HCT116 (cell line): ENCODE results near the gene TMEM222. TPM values are rescaled to one million over a fixed set of nuclear protein-coding genes. Genes with fewer than 3 reads are reported as not detected.

Experiments used
- ATAC-seq: fragments of 200-7000 bp; cut with Tn5 transposase; 2 replicates; pipeline ENCODE4 v1.9.1; 2020; ENCODE audit warnings: mild to moderate bottlenecking, moderate library complexity
- BruUV-seq: library from RNA; stranded (reverse); fragments of 400-500 nt; replicated peaks from 2 replicates; lab custom pipeline; 2021; lab: Mats Ljungman, UMichigan
- CTCF ChIA-PET: fragments of 300-600 bp; sonication (Branson Sonifier 250); formaldehyde crosslinking; loops from one replicate; lab custom pipeline; 2021; ENCODE audit warnings: antibody characterized with exemption; lab: Charles Lee
- POLR2A ChIA-PET: fragments of 300-600, 350-600 bp; sonication (Branson Sonifier 250); formaldehyde crosslinking; loops from one replicate; lab custom pipeline; 2021; ENCODE audit warnings: antibody characterized with exemption; lab: Charles Lee
- RAD21 ChIA-PET, 2 experiments: fragments of 300-600 bp; sonication (Branson Sonifier 250); formaldehyde crosslinking; loops; one replicate each; lab custom pipeline; 2023; ENCODE audit warnings: low total read pairs in 2 of 2; ENCODE audit not compliant: uncharacterized antibody in 2 of 2, unreplicated experiment in 2 of 2, low non-redundant PET in 1 of 2; lab: Charles Lee
- DNase-seq: peaks from one replicate; pipeline ENCODE4 v3.0.0-alpha.2; 2010; ENCODE audit warnings: low read depth, low spot score
- H2AFZ ChIP-seq: fragments of 200-600 bp; shearing (Covaris generic), sonication (generic); 2 replicates; pipeline ENCODE4 v1.6.1; 2017; ENCODE audit warnings: low read depth, mixed run types, mixed read lengths, antibody characterized with exemption, low read length; ENCODE audit not compliant: poor library complexity, severe bottlenecking
- H3K27ac ChIP-seq: 2 replicates; pipeline ENCODE4 v1.5.1; 2012; ENCODE audit warnings: low read depth, low read length
- H3K27me3 ChIP-seq: fragments of 200-600 bp; sonication (generic); 2 replicates; pipeline ENCODE4 v1.6.1; 2016; ENCODE audit warnings: mixed run types, low read length, mixed read lengths; ENCODE audit not compliant: insufficient read depth
- H3K36me3 ChIP-seq, 2 experiments: fragments of 200-500 bp in 1 of 2; fragments of 200-600 bp in 1 of 2; sonication (Bioruptor generic) in 1 of 2; sonication (generic) in 1 of 2; 2 replicates each; pipeline versions ENCODE4 v1.5.1 to v1.6.1; 2014 to 2016; ENCODE audit warnings: low read length in 2 of 2, inconsistent platforms in 1 of 2, mixed read lengths in 1 of 2, mixed run types in 1 of 2; ENCODE audit not compliant: insufficient read depth in 2 of 2, control insufficient read depth in 1 of 2
- H3K4me1 ChIP-seq, 2 experiments: fragments of 200-600 bp in 1 of 2; sonication (generic) in 1 of 2; 2 replicates each; pipeline versions ENCODE4 v1.5.1 to v1.6.1; 2012 to 2017; ENCODE audit warnings: low read length in 2 of 2, inconsistent platforms in 1 of 2, mild to moderate bottlenecking in 1 of 2, mixed read lengths in 1 of 2, mixed run types in 1 of 2, moderate library complexity in 1 of 2; ENCODE audit not compliant: insufficient read depth in 2 of 2, control insufficient read depth in 1 of 2
- H3K4me2 ChIP-seq: fragments of 200-600 bp; sonication (generic); 2 replicates; pipeline ENCODE4 v1.6.1; 2017; ENCODE audit warnings: mixed run types, low read length, mixed read lengths
- H3K4me3 ChIP-seq, 2 experiments: fragments of 200-600 bp in 1 of 2; sonication (generic) in 1 of 2; replicated peaks in 1 of 2; 2 replicates each; pipeline ENCODE4 v1.5.1; 2011 to 2016; ENCODE audit warnings: low read length in 2 of 2, control low read depth in 1 of 2, low read depth in 1 of 2, mild to moderate bottlenecking in 1 of 2, mixed read lengths in 1 of 2, mixed run types in 1 of 2
- H3K79me2 ChIP-seq: fragments of 200-600 bp; sonication (generic); 2 replicates; pipeline ENCODE4 v1.6.1; 2017; ENCODE audit warnings: mild to moderate bottlenecking, mixed run types, low read length, moderate library complexity, mixed read lengths; ENCODE audit not compliant: insufficient read depth
- H3K9ac ChIP-seq: fragments of 200-600 bp; sonication (generic); 2 replicates; pipeline ENCODE4 v1.6.1; 2016; ENCODE audit warnings: low read length, mixed read lengths
- H3K9me2 ChIP-seq: fragments of 200-600 bp; sonication (generic), shearing (Covaris generic); 2 replicates; pipeline ENCODE4 v1.6.1; 2017; ENCODE audit warnings: mixed run types, mild to moderate bottlenecking, moderate library complexity; ENCODE audit not compliant: insufficient read depth
- H3K9me3 ChIP-seq, 2 experiments: fragments of 200-500 bp in 1 of 2; fragments of 200-600 bp in 1 of 2; sonication (Bioruptor generic) in 1 of 2; sonication (generic) in 1 of 2; 2 replicates each; pipeline ENCODE4 v1.6.1; 2014 to 2017; ENCODE audit warnings: low read length in 2 of 2, mixed read lengths in 2 of 2, inconsistent platforms in 1 of 2, low read depth in 1 of 2, mild to moderate bottlenecking in 1 of 2, mixed run types in 1 of 2, moderate library complexity in 1 of 2; ENCODE audit not compliant: control insufficient read depth in 1 of 2, insufficient read depth in 1 of 2
- H4K20me1 ChIP-seq: fragments of 200-600 bp; sonication (generic), shearing (Covaris generic); 2 replicates; pipeline ENCODE4 v1.6.1; 2017; ENCODE audit warnings: mixed run types, mild to moderate bottlenecking, moderate library complexity; ENCODE audit not compliant: insufficient read depth
- ATF3 ChIP-seq: IDR thresholded peaks from 2 replicates; pipeline ENCODE4 v1.6.1; 2012
- CEBPB ChIP-seq: IDR thresholded peaks from 2 replicates; pipeline ENCODE4 v1.6.1; 2012; ENCODE audit warnings: low read depth
- CTCF ChIP-seq, 3 experiments: fragments of 200-600 bp in 1 of 3; sonication (generic) in 1 of 3; IDR thresholded peaks in 2 of 3; conservative IDR thresholded peaks in 1 of 3; 2 replicates each; pipeline ENCODE4 v1.5.1; 2012 to 2017; ENCODE audit warnings: low read depth in 2 of 3, low read length in 2 of 3, antibody characterized with exemption in 1 of 3, borderline replicate concordance in 1 of 3, control low read depth in 1 of 3, mild to moderate bottlenecking in 1 of 3, mixed read lengths in 1 of 3, mixed run types in 1 of 3, moderate library complexity in 1 of 3; ENCODE audit not compliant: insufficient read depth in 1 of 3
- EGR1 ChIP-seq: IDR thresholded peaks from 2 replicates; pipeline ENCODE4 v1.6.1; 2012; ENCODE audit warnings: low read depth
- FOSL1 ChIP-seq: IDR thresholded peaks from 2 replicates; pipeline ENCODE4 v1.6.1; 2012; ENCODE audit warnings: low read depth
- JUND ChIP-seq: IDR thresholded peaks from 2 replicates; pipeline ENCODE4 v1.6.1; 2012
- MAX ChIP-seq: IDR thresholded peaks from 2 replicates; pipeline ENCODE4 v1.6.1; 2012
- POLR2A ChIP-seq: IDR thresholded peaks from 2 replicates; pipeline ENCODE4 v1.7.0; 2011; ENCODE audit warnings: borderline replicate concordance; ENCODE audit not compliant: insufficient read depth, insufficient read length; ENCODE audit errors: extremely low read depth
- POLR2AphosphoS5 ChIP-seq: IDR thresholded peaks from 2 replicates; pipeline ENCODE4 v1.6.1; 2011; ENCODE audit warnings: mild to moderate bottlenecking, low read depth, low read length, moderate library complexity
- RAD21 ChIP-seq: IDR thresholded peaks from 2 replicates; pipeline ENCODE4 v1.6.1; 2012; ENCODE audit warnings: low read depth, mild to moderate bottlenecking
- SP1 ChIP-seq: IDR thresholded peaks from 2 replicates; pipeline ENCODE4 v1.6.1; 2012; ENCODE audit warnings: low read depth
- YY1 ChIP-seq: IDR thresholded peaks from 2 replicates; pipeline ENCODE4 v1.6.1; 2011; ENCODE audit warnings: low read length, low read depth, moderate library complexity, mild to moderate bottlenecking; ENCODE audit not compliant: insufficient replicate concordance; ENCODE audit errors: extremely low read depth
- ZFX ChIP-seq: fragments of 450-650 bp; IDR thresholded peaks from 2 replicates; pipeline ENCODE4 v1.6.1; 2017
- ZNF274 ChIP-seq: fragments of 200-500 bp; sonication (Bioruptor generic); IDR thresholded peaks from 2 replicates; pipeline ENCODE4 v1.6.1; 2014; ENCODE audit warnings: mild to moderate bottlenecking, low read depth, low read length, inconsistent platforms
- intact Hi-C: fragments of 100-400 bp; cut with micrococcal nuclease; formaldehyde crosslinking; loops from 2 replicates; pipeline ENCODE4 v1.10.0; 2022
- total RNA-seq: library from RNA; stranded (reverse); gene quantifications from one replicate; pipeline ENCODE4 v1.2.1, GENCODE V29; 2021; ENCODE audit not compliant: unreplicated experiment

TMEM222 gene
- total RNA-seq, 1 experiment from 2014 or later, result 32.8 TPM

GRCh38 chr1:27301052-27301422 is 20.9 kb upstream of the TMEM222 start:
- intact Hi-C loops, result loop anchor here (1.0 kb wide), 1 partner anchor 87 kb away; no protein-coding TSS in a partner anchor
- ChIA-PET POLR2A (interaction anchor here (1.3 to 1.8 kb wide), 2 partner anchors 82 to 96 kb away, joined by 3 to 4 read pairs; partner anchors contain the start of gene CD164L2), RAD21 (interaction anchor here (0.8 to 2.0 kb wide), 7 partner anchors 8 to 306 kb away, joined by 3 to 7 read pairs (median 4); no protein-coding TSS in a partner anchor), CTCF (interaction anchor here (0.6 to 6.5 kb wide), 21 partner anchors 9 to 363 kb away, joined by 3 to 65 read pairs (median 4); partner anchors contain the start of gene MAP3K6)
- no TSS peak for BruUV-seq
- H3K9ac ChIP-seq, result no peak overlapping the region
- H3K4me1 ChIP-seq, result peaks cover 0 to 7% of the 10 kb centered on the region in 2 experiments; a peak in 2 of 4 replicates
- no peaks in the 10 kb centered on the region for H3K27me3 ChIP-seq
- H3K4me2 ChIP-seq, result no peak overlapping the region
- H3K36me3 ChIP-seq, result no peaks in the 10 kb centered on the region
- H3K4me3 ChIP-seq, result no peak overlapping the region
- no peaks in the 10 kb centered on the region for H3K9me2 ChIP-seq
- H3K27ac ChIP-seq, result no peak overlapping the region
- no peak for TF ChIP-seq JUND
- TF ChIP-seq ZNF274, result no peak
- TF ChIP-seq MAX, result no peak
- TF ChIP-seq ATF3, result no peak
- TF ChIP-seq RAD21, result no peak
- no peak for TF ChIP-seq POLR2A
- TF ChIP-seq SP1, result no peak
- no peaks in the 10 kb centered on the region for H3K79me2 ChIP-seq
- H4K20me1 ChIP-seq, result no peaks in the 10 kb centered on the region
- DNase-seq (no peak), ATAC-seq (no peak; the same call in 1 of the 2 replicates)
- no peak overlapping the region for H2AFZ ChIP-seq
- H3K9me3 ChIP-seq, result no peaks in the 10 kb centered on the region

- Histone ChIP-seq H3K27ac (no peak overlapping the region), H3K4me3 (no peak overlapping the region), H4K20me1 (no peaks in the 10 kb centered on the region)
- BruUV-seq, result no TSS peak
- TF ChIP-seq POLR2AphosphoS5 (no peak), POLR2A (no peak), EGR1 (no peak), ZFX (no peak), FOSL1 (no peak), JUND (no peak), SP1 (no peak), CTCF (IDR thresholded peaks at IDR 0.05 in 2 of 3, conservative IDR thresholded peaks at IDR 0.05 in 1 of 3; ENCODE audit: borderline replicate concordance in 1 of 3, insufficient read depth in 1 of 3, low read depth in 2 of 3, low read length in 2 of 3) (no peak), YY1 (no peak), CEBPB (no peak)
- TF ChIP-seq, all 23 proteins: peak for 0
- Histone ChIP-seq H2AFZ (no peak overlapping the region), H3K27me3 (no peaks in the 10 kb centered on the region), H3K9me2 (no peaks in the 10 kb centered on the region), H3K36me3 (no peaks in the 10 kb centered on the region), H3K9me3 (no peaks in the 10 kb centered on the region), H3K79me2 (no peaks in the 10 kb centered on the region), H3K4me2 (no peak overlapping the region), H3K9ac (no peak overlapping the region), H3K4me1 (peaks cover 3 to 11% of the 10 kb centered on the region in 2 experiments; a peak in 3 of 4 replicates)
- ChIA-PET CTCF (interaction anchor here (0.8 to 6.5 kb wide), 13 partner anchors 11 to 304 kb away, joined by 3 to 65 read pairs (median 4); partner anchors contain the start of gene MAP3K6), RAD21 (interaction anchor here (1.0 to 2.0 kb wide), 4 partner anchors 67 to 94 kb away, joined by 3 to 5 read pairs (median 4); no protein-coding TSS in a partner anchor), POLR2A (no interaction called here)
- intact Hi-C loops, result loop anchor here (1.0 kb wide), 1 partner anchor 87 kb away; no protein-coding TSS in a partner anchor
- ATAC-seq (no peak), DNase-seq (no peak)
These were observed 20.3 kb upstream of the TMEM222 start for GRCh38 chr1:27301582-27302199.
